Endometrial microvascular endothelial cells (primary cell): Measurements from ENCODE around the gene COL4A2. TPM values are rescaled to one million over a fixed set of nuclear protein-coding genes. Genes with fewer than 3 reads are reported as not detected.

Source experiments
- in situ Hi-C: cut with HindIII; loops from 2 replicates; pipeline ENCODE4 v1.10.0; 2017; ENCODE audit warnings: low sequenced_read_pairs, low pct_unique_long_range_greater_than_20kb; ENCODE audit errors: inconsistent ontology term
- total RNA-seq: library from RNA; depleted of rRNA; stranded (reverse); fragments of >200 nt; gene quantifications from one replicate; pipeline ENCODE4 v1.2.3, GENCODE V29; 2015; ENCODE audit errors: inconsistent ontology term

Gene COL4A2
- total RNA-seq, 1 donor from 2014 or later: 444 TPM

DNA sequence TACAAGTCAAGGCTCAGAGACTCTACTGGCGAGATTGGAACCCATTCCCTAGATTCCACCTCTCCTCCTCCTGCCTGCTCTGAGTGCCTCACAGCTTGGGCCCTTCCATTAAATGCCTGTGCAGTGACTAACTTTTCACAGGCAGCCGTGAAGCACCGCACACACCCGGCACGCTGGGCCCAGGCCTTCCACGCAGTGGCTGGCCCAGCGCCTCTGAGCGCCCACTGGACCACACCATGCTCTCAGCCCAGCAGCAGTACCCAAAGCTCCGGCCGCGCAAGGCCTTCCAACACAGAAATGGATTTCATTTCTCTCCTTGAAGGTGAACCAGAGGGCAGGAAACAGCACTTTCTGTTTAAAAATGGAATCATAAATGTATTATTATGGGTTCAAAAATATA, 228.4 kb downstream of the COL4A2 start:
- in situ Hi-C loops: loop anchor here (25.0 kb wide), 1 partner anchor 298 kb away; no protein-coding TSS in a partner anchor

DNA sequence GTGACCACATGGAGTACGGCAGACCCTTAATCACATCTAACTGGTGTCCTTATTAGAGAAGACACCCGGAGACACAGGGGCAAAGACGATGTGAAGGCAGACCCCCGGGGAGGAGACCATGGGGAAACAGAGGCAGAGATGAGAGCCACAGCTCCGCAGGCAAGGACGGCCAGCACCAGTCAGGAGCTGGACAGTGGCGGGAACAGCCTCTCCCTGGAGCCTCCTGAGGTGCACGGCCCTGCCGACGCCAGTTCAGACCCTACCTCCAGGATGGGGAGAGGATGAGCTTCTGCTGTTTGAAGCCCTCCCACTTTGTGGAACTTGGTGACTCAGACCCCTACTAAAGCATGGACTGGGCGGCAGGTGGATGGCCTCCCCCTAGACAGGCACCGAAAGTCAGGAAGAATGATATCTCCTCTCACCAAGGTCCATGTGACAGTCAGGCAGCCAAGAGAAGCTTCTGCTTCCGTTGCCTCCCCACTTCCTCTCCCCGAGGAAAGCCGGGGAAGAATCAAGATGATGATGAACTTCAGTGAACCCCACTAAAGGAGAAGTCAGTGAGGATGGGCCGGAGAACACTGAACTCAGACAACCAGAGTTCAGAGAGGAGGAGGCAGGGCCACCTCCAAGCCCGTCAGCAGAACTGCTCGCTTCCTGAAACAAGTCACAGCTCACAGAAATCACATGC, 229.1 kb downstream of the COL4A2 start:
- in situ Hi-C loops: loop anchor here (25.0 kb wide), 1 partner anchor 299 kb away; no protein-coding TSS in a partner anchor

DNA sequence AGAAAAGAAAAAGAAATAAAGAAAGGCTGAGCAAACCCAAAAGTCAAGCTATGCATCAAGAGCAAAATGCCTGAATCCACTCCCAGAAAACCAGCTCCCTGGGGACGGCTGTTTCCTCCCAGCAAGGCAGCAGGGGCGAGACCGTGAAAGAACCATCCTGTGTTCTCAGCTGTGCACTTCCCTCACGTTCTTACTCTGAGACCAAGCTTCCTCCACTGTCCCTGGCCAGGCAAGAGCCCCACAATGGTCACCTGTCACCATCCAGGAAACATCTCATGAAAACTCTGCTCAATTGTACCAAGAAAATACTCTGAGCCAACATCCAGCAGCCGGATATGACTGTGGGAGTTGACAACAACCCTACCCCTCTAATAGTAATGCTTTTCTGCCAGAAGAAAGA, 231.5 kb downstream of the COL4A2 start:
- in situ Hi-C loops: loop anchor here (25.0 kb wide), 1 partner anchor 301 kb away; no protein-coding TSS in a partner anchor

DNA sequence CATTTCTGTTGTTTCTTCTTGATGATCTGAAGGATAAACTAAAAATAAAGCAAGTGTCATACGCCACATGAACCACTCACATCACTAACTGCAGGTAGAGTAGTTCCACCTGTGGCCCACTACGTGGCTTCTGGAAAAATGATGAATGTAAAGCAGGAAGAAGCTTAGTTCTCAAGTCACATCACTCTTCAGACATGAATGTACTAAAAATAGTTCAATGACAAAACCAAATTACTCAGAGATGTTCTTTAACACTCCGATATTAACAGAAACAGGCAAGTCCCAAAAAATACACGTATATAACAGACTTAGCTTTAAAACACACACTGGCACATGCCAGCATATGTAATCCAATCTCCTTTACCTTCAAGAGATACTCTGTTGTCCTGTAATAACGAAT, 232.8 kb downstream of the COL4A2 start:
- in situ Hi-C loops: loop anchor here (25.0 kb wide), 1 partner anchor 303 kb away; no protein-coding TSS in a partner anchor

DNA sequence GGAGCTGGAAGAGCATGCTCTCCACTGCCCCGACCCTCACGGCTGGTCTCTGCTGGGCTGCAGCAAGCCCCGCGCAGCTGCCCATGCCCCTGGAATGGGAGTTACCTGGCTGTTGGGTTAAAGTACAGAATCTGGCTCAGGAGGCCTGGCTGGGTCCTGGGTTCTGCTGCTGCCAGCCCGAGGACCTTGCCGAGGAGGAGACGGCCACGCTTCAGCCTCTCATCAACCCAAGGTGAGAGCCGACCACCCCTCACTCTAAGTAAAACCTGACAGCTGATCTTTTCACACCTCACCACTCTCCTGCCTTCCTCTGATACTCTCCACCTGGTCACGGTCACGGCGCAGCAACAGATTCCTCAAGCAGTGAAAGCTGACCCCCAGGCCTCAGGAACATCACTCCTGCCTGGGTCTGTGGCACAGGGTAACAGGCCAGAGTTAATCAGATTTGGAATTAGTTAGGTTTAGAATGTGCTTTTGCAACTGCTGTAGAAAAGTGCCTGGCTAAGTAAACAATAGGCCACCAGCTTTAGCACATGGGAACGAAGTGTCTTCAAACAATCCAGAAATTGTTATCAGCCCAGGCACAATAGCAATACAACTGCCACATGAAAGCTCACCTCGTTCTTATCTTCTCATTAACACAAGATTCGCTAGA, 233.9 kb downstream of the COL4A2 start:
- in situ Hi-C loops: loop anchor here (25.0 kb wide), 1 partner anchor 304 kb away; no protein-coding TSS in a partner anchor

DNA sequence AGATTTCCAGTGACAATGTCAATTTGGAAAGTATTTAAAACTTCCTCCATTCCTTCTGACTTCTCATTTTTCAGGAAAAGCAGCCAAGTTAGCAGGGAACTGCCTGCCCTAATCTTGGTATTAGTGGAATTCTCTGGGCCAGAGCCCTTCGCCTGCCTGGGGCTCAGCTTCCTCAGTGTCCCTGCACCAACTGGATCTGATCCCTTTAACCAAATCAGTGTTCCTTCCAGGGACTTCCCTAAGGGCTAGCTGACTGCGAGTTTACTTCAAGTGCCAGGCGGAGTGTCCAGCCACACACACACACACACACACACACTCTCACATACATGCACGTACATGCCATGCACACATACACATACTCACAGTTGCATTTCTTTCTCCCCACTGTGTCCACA, 234.4 kb downstream of the COL4A2 start:
- in situ Hi-C loops: loop anchor here (25.0 kb wide), 1 partner anchor 304 kb away; no protein-coding TSS in a partner anchor

DNA sequence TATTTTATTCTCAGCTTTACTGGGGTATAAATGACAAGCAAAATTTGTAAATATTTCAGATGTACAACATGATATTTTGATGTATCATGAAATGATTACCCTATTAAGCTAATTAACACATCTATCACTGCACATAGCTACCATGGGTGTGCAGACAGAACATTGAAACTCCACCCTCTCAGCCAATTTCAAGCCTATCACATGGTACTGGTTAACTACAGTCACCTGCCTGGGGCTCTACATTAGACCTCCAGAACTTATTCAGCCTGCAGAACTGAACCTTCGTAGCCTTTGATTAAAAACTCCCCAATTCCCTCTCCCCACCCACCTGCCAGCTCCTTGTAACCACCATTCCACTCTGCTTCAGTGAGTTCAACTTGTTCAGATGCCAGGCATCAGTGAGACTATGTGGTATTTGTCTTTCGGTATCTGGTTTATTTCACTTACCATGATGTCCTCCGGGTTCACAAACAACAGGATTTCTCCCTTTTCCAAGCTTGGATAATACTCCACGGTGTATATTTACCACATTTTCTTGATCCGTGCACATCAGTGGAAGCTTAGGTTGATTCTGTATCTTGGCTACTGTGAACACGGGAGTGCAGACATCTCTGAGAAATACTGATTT, 235.2 kb downstream of the COL4A2 start:
- in situ Hi-C loops: loop anchor here (25.0 kb wide), 1 partner anchor 305 kb away; no protein-coding TSS in a partner anchor

DNA sequence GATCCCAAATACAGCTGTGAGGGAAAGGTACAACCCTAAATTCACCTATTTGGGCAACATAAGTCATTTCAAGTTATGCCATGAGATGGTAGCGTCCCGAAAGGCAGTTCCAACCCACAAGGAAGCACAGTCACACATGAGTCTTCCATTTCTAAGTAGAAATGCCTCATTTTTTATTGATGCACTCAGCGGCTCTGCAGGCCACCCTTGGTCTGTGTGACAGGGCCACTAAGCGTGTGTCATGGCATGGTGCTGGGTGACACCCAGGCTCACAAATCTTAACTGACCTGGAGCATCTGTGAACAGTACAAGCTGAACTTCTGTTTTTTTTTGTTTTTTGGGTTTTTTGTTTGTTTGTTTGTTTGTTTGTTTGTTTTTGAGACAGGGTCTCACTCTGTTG, 239.3 kb downstream of the COL4A2 start:
- in situ Hi-C loops: loop anchor here (25.0 kb wide), 1 partner anchor 309 kb away; no protein-coding TSS in a partner anchor

DNA sequence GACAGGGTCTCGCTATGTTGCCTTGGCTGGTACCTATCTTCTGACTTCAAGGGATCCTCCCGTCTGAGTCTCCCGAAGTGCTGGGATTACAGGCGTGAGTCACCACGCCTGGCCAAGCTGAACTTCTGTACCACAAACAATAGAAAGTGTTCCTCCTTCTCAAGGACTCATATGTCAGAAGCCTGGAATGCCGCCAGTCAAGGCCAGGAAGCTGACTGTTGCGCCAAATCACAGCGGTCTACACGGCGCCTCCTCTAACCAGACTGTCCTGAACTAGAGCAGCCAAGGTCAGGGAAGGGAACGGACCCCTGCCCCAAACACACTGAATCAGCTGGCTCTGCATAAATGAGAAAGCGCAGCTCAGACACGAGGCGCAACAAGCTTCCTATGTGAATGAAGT, 239.8 kb downstream of the COL4A2 start:
- in situ Hi-C loops: loop anchor here (25.0 kb wide), 1 partner anchor 310 kb away; no protein-coding TSS in a partner anchor

DNA sequence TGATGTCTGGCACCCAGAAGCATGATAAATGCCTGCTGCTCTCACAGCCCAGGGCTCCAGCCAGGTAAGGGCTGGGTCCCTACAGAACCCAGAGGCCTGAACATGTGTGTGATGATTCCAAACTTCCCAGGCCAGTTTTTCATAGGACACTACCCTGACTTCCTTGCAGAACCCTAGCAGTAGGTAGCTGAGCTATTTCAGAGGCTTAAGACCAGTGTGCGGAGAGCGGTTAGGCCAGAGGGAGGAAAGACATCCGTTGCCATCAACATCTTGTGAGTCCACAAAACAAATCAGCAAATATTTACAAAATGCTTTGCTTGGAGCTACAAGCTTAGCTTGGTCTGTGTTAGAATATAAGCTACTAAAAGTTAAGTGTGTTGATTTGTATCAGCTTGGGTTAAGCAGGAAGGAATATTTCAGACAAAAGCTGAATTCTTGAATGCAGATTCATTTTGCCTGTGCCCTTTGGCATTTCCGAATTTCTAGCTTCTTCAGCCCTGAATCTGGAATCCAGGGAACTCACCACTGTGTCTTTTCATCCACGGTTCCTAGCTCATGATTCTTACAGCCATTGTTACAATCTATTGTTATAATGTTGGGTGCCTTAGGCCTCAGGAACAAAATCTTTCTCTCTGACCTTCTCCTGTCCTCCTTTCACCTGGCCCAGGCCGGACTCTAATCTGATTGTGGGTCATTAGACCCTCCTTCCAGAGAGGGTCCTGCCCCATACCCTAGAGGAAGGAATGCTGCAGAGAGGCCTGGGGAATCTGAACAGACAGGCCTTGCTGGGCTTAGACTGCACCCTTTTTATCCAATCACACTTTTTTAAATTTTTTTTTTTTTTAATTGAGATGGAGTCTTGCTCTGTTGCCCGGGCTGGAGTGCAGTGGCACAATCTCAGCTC, 242.1 kb downstream of the COL4A2 start:
- in situ Hi-C loops: loop anchor here (25.0 kb wide), 1 partner anchor 312 kb away; no protein-coding TSS in a partner anchor

DNA sequence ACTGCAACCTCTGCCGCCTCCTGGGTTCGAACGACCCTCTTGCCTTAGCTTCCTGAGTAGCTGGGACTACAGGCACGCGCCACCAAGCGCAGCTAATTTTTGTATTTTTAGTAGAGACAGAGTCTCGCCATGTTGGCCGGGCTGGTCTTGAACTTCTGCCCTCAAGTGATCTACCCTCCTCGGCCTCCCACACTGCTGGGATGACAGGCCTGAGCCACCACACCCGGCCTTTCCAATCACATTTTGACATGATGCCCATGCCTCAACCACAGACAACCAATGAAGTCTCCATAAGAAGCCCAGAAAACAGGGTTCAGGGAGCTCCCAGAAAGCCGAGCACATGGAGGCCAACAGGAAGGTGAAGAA, 242.7 kb downstream of the COL4A2 start:
- in situ Hi-C loops: loop anchor here (25.0 kb wide), 1 partner anchor 312 kb away; no protein-coding TSS in a partner anchor

DNA sequence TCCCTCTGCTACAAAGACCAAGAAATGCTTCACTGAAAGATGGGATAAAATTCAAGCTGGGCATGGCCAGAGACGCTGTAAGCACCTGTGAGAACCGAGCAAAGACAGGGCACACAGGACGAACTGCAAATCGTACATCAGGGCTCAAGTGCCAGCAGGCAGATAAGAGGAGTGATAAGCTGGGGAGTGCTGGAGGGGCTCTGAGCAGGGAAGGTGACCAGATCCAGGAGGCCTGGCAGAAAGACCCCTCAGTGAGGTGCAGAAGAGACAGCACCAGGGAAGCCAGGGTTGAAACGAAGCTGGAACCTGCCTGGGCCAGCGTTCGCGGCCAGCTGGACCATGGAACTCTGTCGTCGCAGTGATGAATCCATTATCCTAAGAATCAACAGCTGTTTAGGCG, 244.2 kb downstream of the COL4A2 start:
- in situ Hi-C loops: no loop called here

DNA sequence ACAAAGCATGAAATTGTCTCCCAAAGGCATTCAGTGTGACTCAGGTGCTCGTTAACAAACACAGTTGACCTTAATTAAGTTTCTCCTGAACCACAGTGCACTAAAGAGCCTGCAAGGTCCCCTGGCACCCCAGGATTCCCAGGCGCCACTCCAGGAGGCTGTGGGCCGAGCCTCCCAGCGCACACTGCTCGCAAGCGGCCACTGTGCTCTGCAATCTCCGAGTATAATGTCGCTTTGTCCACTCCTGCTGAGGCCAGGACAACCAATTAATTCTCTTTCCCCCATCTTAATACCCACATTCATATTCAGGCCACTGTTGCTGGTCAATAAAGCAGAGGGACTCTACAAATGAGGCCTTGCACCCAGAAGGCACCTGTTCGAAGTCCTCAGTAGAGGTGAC, 245.7 kb downstream of the COL4A2 start:
- in situ Hi-C loops: no loop called here

DNA sequence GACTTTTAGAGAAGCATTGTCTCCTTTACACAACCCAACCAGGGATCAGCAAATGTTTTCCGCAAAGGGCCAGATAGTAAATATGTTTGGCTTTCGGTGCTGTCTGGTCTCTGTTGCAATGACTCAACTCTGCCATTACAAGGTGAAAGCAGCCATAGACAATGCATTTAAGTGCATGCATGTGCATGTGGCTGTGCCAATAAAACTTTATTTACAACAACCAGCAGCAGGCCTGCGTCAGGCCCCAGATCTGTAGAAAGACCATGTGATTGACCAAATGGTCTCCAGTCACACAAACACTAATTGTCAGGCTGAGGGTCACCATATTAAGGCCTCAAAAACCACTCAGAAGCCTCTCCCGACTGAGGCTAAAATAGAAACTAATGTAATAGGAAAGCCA, 246.3 kb downstream of the COL4A2 start:
- in situ Hi-C loops: no loop called here

DNA sequence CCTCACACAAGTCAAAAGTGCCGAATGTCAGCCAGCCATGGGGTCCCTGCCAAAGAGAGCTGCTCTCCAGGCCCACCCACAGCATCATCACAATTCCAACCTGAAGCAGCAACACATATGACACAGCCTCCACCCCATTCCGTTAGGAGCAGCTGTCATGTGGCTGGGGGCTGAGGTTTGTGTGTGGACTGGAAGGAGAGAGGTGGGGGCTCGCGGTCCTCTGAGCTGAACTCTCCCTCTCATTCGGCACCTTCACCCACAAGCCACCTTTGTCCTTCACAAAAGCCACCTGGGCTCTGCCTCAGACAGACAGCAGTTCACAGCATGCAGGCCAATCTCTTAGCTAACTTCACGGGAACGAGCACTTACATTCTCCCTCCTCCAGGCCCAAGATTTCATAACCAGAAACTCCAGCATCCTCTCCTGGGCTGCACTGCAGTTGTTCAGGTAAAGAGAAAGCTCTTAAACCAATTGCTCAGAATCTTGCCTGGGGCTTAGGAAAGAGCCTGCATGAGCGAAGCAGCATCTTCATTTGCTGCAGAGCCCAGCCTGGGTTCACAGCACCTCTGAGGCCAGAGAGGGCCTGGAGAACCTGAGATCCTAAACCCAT, 247.2 kb downstream of the COL4A2 start:
- in situ Hi-C loops: no loop called here

DNA sequence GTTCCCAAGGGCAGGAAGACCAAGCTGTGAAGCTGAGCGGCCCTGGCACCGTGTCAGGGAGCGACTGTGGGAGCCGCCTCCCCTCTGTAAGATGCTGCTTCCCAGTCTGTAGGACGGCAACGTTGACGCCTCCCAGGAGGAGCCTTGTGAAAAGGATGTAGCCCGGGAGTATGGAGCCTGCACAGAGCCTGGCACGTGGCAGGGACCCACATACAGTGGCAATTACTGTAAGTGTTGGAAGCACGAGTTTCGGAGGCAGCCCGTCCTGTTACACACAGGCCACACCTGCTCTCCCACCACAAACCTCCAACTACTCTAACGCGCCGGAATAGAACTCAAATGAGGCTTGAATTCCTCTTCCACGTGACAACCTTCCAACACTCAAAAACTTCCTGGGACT, 247.9 kb downstream of the COL4A2 start:
- in situ Hi-C loops: no loop called here

DNA sequence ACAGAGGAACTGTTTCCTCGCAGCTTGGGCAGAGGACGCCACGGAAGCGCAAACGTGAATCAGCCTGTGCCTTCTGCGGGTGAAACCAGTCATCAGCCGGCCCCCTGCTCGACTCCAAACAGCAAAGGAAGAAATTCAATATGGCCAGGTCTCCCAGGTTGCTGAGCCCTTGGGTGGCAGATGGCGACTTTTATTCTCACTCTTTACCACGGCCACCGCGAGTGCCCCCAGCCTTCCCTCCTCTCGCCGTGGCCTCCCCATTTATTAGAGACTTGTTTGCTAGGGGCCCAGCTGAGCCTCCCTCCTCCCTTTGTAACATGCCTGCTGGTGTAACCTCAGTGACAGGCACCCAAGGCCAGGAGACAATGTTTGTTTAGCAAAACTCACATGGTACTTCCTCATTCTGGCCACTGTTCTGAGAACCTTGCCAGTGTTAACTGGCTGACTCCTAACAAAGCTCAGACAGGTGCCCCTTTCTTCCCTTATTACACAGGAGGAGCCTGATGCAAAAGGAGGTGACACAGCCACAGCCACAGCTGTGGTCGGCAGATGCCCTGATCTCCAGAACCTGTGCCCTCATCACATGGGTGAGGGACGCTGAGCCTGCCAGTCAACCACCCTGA, 248.6 kb downstream of the COL4A2 start:
- in situ Hi-C loops: no loop called here

DNA sequence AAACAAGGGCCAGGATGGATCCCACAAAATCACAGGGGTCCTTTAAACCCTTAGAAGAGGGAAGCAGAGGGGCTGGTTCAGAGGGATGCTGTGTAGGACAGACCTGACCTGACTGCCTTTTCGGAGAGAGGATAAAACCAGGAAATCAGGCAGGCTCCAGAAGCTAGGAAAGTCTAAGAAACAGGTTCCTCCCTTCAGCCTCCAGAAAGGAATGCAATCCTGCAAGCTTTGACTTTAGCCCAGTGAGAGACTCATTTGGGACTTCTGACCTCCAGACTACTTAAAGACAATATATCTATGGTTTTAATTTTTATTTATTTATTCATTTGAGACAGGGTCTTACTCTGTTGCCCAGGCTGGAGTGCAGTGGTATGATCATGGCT, 249.1 kb downstream of the COL4A2 start:
- in situ Hi-C loops: no loop called here
